Omental fat pad (tissue), 4 donors: ENCODE data around the gene EFHC2. TPM values are rescaled to one million over a fixed set of nuclear protein-coding genes. Genes with fewer than 3 reads are reported as not detected.
"Not testable (repeated sequence)": the region's sequence is repeated elsewhere in the genome, so short reads cannot be mapped to it uniquely, and the experiment has no call there.

Experiments used
- ATAC-seq: fragments of 150-250 bp; one replicate; pipeline ENCODE4 v1.9.1; 2016; ENCODE audit warnings: mild to moderate bottlenecking, moderate library complexity; ENCODE audit not compliant: low FRiP score
- DNase-seq: peaks from one replicate; pipeline ENCODE4 v3.0.0-alpha.2; 2019; ENCODE audit warnings: low spot score
- CTCF ChIP-seq, 3 donors: fragments of 450-650 bp; IDR thresholded peaks; one replicate each; pipeline ENCODE4 v1.5.1; 2016 to 2017; ENCODE audit warnings: antibody characterized with exemption in 3 of 3, mild to moderate bottlenecking in 3 of 3, moderate library complexity in 2 of 3
- total RNA-seq, 4 donors: library from RNA; depleted of rRNA; stranded (reverse); fragments of >200 nt; gene quantifications; one replicate each; pipeline ENCODE4 v1.1.0, GENCODE V29; 2016

Gene EFHC2
- total RNA-seq, 4 donors from 2014 or later: 0.60 to 1.6 TPM; not detected in 2

- DNase-seq (no peak), ATAC-seq (no peak)
- TF ChIP-seq CTCF (IDR thresholded peaks at IDR 0.05): no peak
Observed at GRCh38 chrX:44274096-44274495, 69.4 kb downstream of the EFHC2 start.

- no peak for TF ChIP-seq CTCF (IDR thresholded peaks at IDR 0.05)
- DNase-seq (no peak), ATAC-seq (no peak)
Observed at GRCh38 chrX:44267861-44268260, 75.6 kb downstream of the EFHC2 start.

GRCh38 chrX:44267116-44267515, 76.4 kb downstream of the EFHC2 start:
- ATAC-seq (no peak), DNase-seq (no peak)
- TF ChIP-seq CTCF (IDR thresholded peaks at IDR 0.05): no peak

GRCh38 chrX:44265559-44265958, 77.9 kb downstream of the EFHC2 start:
- no peak for ATAC-seq
- TF ChIP-seq CTCF (IDR thresholded peaks at IDR 0.05): no peak

GRCh38 chrX:44264936-44265335, 78.5 kb downstream of the EFHC2 start:
- ATAC-seq: no peak
- no peak for DNase-seq

More at GRCh38 chrX:44265559-44265958, 77.9 kb downstream of the EFHC2 start:
- DNase-seq: no peak

GRCh38 chrX:44261286-44261685, 82.2 kb downstream of the EFHC2 start:
- ATAC-seq (no peak), DNase-seq (no peak)
- TF ChIP-seq CTCF (IDR thresholded peaks at IDR 0.05): no peak

More at GRCh38 chrX:44264936-44265335, 78.5 kb downstream of the EFHC2 start:
- TF ChIP-seq CTCF (IDR thresholded peaks at IDR 0.05): no peak

GRCh38 chrX:44260609-44261008, 82.9 kb downstream of the EFHC2 start:
- no peak for TF ChIP-seq CTCF (IDR thresholded peaks at IDR 0.05)
- no peak for DNase-seq
- ATAC-seq: no peak

- not testable (repeated sequence) for DNase-seq, ATAC-seq
Observed at GRCh38 chrX:44255742-44256141, 87.7 kb downstream of the EFHC2 start.
